Measurements from ENCODE around the gene APELA.
"Not testable (repeated sequence)": the region's sequence is repeated elsewhere in the genome, so short reads cannot be mapped to it uniquely, and the experiment has no call there.

Gene APELA

DNA sequence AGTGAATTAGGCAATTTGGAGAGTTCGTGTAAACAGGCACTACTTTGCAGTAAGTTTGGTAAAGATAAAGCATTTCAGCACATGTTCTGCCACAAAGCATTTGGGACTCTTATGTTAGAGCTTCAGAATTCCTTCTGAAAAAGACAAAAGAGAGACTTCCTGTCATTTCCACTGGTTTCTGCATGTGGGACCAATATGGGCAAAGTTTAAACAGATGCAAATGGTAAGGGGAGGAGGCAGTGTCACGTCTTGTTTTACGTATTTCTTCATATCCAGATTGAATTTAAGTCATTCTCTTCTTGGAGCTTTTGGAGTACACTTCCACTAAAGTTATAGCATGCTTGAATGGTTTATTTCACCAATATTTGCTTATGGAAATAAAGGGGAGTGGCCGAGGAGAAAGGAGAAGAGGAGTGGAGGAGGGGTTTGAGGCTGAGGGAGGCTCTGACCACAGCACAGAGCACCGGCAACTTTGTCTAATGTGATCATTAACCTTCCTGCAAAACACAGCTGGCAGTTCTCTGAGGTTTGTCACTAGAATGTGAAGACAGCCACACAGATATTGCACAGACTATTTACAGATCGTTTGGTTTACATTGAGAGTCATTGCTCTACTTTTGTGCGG, at the start of gene APELA:
Gene APELA (plus strand): TSS at position 479 of the 625 bp plus-strand sequence. CDS start 154 bp downstream, outside the sequence.
- DNase-seq, result no peak

DNA sequence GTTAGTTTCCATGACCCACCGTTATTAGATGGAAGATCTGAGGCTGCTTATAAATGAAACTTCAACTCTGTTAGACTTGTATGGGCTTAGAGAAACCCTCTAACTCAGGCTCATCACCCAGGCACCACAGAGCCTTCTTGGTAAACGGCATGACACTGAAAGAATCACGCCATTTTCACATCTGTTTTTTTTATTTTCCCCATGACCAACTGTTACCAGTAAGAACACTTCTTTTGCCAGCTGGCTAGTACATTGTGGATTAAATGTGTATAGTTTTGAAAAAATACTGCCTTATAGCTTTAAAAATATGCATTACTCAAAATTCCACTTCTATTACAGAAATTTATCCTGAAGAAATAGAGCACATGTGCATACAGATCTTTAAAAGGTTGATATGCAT, 48.0 kb upstream of the APELA start:
- DNase-seq, result no peak

DNA sequence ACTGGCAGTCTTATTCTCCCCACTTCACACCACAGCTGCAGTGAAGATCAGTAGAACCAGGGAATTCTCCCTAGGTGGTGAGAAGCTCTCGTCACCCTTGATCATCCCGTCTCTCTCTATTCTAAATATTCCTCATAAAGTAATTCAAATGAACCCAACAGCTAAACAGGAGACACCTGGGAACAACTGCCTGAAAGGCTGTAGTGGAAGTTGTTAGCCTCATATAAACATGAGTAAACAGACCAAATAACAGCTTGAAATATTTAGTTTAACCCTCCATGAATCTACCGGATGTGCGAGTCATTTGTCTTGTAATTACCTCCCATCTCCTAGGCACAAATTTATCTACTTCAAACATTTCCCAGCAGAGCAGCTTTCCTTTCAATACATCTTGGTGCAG, 30.4 kb upstream of the APELA start:
- DNase-seq, result no peak

DNA sequence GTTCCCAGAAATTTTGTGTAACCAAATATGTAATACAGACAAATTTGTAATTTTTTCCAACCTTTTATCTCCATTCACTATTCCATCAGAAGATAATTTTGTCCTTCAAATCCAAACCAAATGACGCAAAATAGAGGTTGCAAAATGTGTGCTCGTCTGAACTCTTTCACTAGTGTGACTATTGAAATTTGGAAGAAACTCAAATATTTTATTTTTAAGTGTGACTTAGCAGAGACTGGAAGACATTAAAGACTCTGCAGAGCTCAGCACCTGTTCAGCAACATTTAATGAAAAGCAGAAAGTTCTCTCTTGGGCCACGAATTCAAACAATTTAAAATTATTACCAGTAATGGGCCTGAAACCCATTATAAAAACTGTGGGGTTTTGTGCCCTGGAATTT, 30.0 kb upstream of the APELA start:
- no peak for DNase-seq

DNA sequence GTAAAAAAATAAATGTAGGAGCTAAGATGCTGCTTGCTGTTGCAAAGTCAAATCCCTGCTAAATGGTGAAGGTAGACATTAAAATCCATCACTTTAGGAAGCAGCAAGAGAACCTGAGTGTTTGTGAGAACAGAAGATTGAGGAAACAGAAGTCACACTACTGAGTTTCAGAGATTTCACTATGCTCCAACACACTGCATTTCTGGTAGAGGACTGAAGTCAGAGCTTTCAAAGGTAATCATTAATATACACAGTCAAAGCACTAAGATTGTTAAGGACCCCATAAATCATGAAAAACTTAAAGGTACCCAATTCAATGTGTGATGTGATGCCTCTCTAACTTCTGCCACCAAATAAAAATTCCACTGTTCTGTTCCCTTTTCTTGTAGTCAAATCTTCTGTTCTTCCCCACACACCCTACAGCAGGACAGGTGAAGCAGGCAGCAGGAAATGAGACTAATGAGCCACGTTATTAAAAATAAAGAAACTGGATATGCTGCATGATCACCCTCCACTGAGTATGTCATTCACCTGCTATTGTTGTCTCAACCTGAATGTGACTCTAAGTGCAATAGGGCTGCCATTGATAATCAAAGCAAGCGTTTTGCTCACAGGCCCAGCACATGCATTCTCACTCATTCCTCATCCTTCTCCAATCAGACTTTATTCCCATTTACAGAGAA, 28.9 kb upstream of the APELA start:
- DNase-seq, result no peak

- DNase-seq, result no peak
These were observed 20.6 kb upstream of the APELA start for GRCh38 chr4:164856396-164856795.

GRCh38 chr4:164866817-164867490, 10.0 kb upstream of the APELA start:
- no peak for DNase-seq

GRCh38 chr4:164871673-164872072, 5.3 kb upstream of the APELA start:
- DNase-seq, result no peak

DNA sequence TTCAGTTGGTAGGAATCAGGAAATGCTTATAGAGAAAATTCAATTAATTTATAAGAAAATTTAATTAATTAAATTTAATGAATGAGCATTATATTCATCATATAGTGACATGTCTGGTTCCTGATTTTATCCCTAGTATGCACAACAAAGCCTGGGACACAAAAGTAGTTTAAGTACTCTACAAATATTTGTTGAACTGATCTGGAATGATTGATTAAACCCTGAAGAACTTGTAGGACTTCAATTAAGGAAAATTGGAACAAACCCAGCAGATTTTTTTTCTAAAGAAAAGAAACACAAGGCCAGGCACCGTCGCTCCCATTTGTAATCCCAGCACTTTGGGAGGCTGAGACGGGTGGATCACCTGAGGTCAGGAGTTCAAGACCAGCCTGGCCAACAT, 4.5 kb upstream of the APELA start:
- no peak for DNase-seq

DNA sequence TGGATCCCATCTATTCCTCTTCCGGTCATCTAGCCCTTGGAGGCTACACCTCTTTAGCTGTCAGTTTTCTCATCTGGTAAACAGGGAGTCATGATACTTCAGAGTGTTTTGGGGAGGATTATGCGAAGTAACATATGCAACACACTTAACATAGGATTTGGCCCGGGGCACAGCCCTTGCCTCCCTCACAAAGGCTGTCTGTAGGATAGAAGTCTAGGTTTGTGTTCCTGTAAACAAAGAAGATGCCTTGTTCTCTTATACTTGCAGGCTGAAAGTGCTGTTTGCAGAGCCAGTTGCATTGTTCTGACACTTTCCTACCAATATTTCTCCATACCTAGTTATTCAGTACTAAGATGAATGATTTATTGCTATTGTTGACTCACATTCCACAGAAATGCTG, 2.2 kb upstream of the APELA start:
- DNase-seq, result no peak

GRCh38 chr4:164880489-164881262, 3.7 kb downstream of the APELA start:
- no peak for DNase-seq

GRCh38 chr4:164888096-164888715, 11.2 kb downstream of the APELA start:
- DNase-seq, result no peak

DNA sequence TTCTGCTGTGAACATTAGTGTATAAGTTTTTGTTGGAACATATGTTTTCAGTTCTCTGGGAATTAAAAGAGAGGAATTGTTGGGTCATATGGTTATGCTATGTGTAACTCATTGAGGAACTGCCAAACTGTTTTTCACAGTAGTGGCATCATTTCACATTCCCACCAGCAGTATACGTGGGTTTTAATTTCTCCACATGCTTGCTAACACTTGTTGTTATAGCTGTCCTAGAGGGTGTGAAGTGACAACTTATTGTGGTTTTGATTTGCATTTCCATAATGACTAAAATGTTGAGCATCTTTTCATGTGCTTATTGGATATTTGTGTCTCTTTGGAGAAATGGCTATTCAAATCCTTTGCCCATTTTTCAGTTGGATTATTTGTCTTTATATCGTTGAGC, 13.7 kb downstream of the APELA start:
- no peak for DNase-seq

DNA sequence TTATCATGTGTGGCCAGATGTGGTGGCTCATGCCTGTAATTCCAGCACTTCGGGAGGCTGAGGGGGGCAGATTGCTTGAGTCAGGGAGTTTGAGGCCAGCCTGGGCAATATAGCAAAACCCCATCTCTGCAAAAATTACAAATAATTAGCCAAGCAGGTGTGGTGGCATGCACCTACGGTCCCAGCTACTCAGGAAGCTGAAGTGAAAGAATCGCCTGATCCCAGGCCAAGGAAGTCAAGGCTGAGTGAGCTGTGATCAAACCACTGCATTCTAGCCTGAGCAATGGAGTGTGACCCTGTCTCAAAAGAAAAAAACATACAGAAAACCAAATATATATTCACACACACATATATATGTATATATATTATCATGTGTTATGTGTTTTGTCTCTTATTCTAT, 15.0 kb downstream of the APELA start:
- no peak for DNase-seq

GRCh38 chr4:164894702-164895101, 17.7 kb downstream of the APELA start:
- no peak for DNase-seq

GRCh38 chr4:164902608-164903007, 25.6 kb downstream of the APELA start:
- DNase-seq, result no peak

- DNase-seq, result no peak
These were observed 27.4 kb downstream of the APELA start for GRCh38 chr4:164904336-164904735.

DNA sequence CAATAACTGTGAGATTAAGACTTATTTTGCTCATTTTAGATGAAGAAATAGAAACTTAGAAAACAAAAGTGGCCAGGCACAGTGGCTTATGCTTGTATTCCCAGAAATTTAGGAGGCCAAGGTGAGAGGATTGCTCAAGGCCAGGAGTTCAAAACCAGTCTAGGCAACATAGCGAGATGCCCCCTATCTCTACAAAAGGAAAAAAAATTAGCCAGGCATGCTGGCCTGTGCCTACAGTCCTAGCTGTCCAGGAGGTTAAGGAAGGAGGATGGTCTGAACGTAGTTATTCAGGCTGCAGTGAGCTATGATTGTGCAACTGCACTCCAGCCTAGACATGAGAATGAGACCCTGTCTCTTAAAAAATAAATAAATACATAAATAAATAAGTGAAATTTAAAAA, 28.0 kb downstream of the APELA start:
- DNase-seq, result no peak

- DNase-seq, result no peak
These were observed 29.4 kb downstream of the APELA start for GRCh38 chr4:164906368-164906767.

DNA sequence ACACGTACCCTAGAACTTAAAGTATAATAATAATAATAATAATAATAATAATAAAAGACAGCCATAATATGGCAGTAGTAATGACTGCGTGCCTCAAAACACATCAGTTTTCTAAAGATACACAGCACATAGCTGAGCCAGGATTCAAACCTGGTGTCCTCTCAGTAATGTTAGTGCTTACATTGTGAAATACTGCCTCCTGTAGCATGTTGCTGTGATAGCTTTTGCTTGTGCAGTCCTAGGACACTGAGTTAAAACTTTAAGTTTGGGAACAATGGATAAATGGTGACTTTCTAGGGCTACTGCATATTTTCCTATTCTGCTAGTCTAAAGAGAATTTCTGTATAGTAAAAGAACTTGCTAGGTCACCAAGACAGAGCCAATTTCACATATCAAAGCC, 36.5 kb downstream of the APELA start:
- DNase-seq, result not testable (repeated sequence)

GRCh38 chr4:164918956-164919355, 42.0 kb downstream of the APELA start:
- no peak for DNase-seq

- no peak for DNase-seq
These were observed 47.8 kb downstream of the APELA start for GRCh38 chr4:164924670-164925238.

- no peak for DNase-seq
These were observed 49.3 kb downstream of the APELA start for GRCh38 chr4:164926301-164926700.

Measured in RPMI8226 (cell line).